ENCODE data around the gene PDLIM5.

PDLIM5 gene

GRCh38 chr4:94562285-94562684, 110.5 kb downstream of the PDLIM5 start:
- H3K4me3 ChIP-seq (replicated peaks; ENCODE audit: low read depth, low read length): no peak overlapping the region
- no peaks in the 10 kb centered on the region for H3K27me3 ChIP-seq (replicated peaks; ENCODE audit: control insufficient read depth, insufficient read depth, low read length)
- no peaks in the 10 kb centered on the region for H3K36me3 ChIP-seq (ENCODE audit: control insufficient read depth, insufficient read depth, low read length)
- DNase-seq (ENCODE audit: extremely low read depth, insufficient read length): no peak
- TF ChIP-seq CTCF (IDR thresholded peaks at IDR 0.05; ENCODE audit: insufficient read depth, low read length, poor library complexity, severe bottlenecking): no peak

DNA sequence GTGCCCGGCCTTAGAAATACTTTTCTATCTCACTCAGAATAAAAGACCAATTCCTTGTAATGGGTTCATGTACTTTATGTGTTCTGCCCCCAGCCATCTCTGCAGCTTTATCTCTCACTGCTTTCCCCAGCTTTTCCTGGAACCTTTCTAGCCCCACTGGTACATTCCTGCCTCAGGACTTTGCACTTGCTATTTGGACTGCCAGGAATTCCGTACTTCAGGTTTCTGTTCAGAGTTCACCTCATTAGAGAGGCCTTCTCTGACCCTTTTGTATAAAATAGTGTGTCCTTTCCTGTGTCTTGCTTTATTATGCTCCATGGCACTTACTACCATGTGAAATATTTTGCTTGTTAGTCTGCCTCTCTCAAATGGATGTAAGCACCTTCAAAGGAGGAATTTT, 112.5 kb downstream of the PDLIM5 start:
- no peaks in the 10 kb centered on the region for H3K27me3 ChIP-seq (replicated peaks; ENCODE audit: control insufficient read depth, insufficient read depth, low read length)

DNA sequence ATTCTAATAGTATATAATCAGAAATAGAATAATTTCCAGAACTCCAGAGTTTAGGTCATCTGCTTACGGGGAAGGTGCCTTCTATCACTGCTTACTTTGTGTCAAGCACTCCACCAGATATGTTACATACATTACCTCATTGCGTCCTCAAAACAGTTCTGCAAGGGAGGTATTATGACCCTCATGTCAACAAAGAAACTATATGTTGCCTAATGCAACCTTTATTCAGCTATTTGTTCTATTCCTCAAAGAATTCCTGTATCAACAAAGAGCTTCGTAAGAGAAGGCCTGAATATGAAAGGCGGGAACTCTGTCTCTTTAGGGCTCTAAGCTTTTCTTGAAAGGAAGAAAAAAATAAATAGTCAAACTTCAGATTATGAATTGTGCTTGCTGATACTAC, 114.7 kb downstream of the PDLIM5 start:
- no peak for DNase-seq (ENCODE audit: extremely low read depth, insufficient read length)
- H3K27me3 ChIP-seq (replicated peaks; ENCODE audit: control insufficient read depth, insufficient read depth, low read length): no peaks in the 10 kb centered on the region
- no peaks in the 10 kb centered on the region for H3K36me3 ChIP-seq (ENCODE audit: control insufficient read depth, insufficient read depth, low read length)
- TF ChIP-seq CTCF (IDR thresholded peaks at IDR 0.05; ENCODE audit: insufficient read depth, low read length, poor library complexity, severe bottlenecking): no peak
- H3K4me3 ChIP-seq (replicated peaks; ENCODE audit: low read depth, low read length): no peak overlapping the region

More for the DNA sequence above, 112.5 kb downstream of the PDLIM5 start:
- Histone ChIP-seq H3K4me3 (replicated peaks; ENCODE audit: low read depth, low read length) (no peak overlapping the region), H3K36me3 (ENCODE audit: control insufficient read depth, insufficient read depth, low read length) (no peaks in the 10 kb centered on the region)
- DNase-seq (ENCODE audit: extremely low read depth, insufficient read length): no peak
- TF ChIP-seq CTCF (IDR thresholded peaks at IDR 0.05; ENCODE audit: insufficient read depth, low read length, poor library complexity, severe bottlenecking): no peak

DNA sequence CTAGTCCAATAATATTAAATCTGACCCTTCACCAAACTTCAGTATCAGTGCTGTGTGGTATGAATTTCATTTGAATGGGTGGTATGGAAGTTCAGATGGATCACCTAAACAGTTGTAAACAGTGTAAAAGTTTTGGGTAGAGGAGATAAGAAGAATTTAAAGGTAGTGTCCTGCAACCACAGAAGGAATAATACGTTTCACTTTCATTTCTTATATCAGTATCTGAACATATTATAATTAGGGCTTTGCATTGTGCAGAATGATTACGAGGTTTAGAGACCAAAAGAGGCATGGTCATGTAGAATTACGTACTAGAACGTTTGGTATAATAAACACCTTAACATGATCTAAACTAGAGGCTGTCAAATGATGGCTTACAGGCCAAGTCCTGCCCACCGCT, 116.1 kb downstream of the PDLIM5 start:
- TF ChIP-seq CTCF (IDR thresholded peaks at IDR 0.05; ENCODE audit: insufficient read depth, low read length, poor library complexity, severe bottlenecking): no peak
- Histone ChIP-seq H3K4me3 (replicated peaks; ENCODE audit: low read depth, low read length) (no peak overlapping the region), H3K27me3 (replicated peaks; ENCODE audit: control insufficient read depth, insufficient read depth, low read length) (no peaks in the 10 kb centered on the region), H3K36me3 (ENCODE audit: control insufficient read depth, insufficient read depth, low read length) (no peaks in the 10 kb centered on the region)
- DNase-seq (ENCODE audit: extremely low read depth, insufficient read length): no peak

DNA sequence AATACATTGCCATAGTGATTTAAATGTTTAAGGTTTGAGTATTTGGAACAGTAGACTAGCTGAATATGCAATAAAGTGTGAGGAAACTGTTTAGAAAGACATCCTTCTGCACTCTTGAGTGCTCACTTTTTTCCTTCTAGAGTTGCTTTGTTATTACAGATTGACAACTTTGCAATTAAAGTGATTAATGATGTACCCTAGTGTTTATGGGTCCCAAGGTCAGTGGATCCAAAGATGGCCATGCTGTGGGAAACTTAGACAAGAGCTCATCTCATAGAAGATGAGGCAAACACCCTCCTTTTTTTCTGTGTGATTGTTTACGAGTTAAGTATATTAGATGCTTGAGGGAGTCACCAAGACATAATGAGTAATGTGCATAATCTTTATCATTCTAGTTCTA, 118.8 kb downstream of the PDLIM5 start:
- TF ChIP-seq CTCF (IDR thresholded peaks at IDR 0.05; ENCODE audit: insufficient read depth, low read length, poor library complexity, severe bottlenecking): no peak
- Histone ChIP-seq H3K27me3 (replicated peaks; ENCODE audit: control insufficient read depth, insufficient read depth, low read length) (no peaks in the 10 kb centered on the region), H3K4me3 (replicated peaks; ENCODE audit: low read depth, low read length) (no peak overlapping the region), H3K36me3 (ENCODE audit: control insufficient read depth, insufficient read depth, low read length) (no peaks in the 10 kb centered on the region)
- DNase-seq (ENCODE audit: extremely low read depth, insufficient read length): no peak

DNA sequence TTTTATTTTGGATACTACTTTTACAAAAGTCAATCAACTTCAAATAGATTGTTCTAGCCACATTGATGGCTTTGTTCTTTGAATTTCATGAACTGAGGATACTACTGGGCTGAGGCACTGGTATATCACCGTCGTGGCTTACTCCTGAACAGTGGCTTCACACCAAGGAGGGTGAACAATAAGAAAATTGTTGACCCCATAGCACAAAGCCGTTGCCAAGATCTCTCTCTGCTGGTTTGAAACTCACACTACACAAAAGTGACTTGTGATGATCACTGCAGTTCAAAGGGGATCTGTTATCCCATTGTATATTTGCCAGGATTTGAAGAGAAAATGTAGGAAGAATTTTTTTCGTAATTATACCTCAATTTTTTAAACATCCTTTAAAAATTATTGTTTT, 119.6 kb downstream of the PDLIM5 start:
- Histone ChIP-seq H3K4me3 (replicated peaks; ENCODE audit: low read depth, low read length) (no peak overlapping the region), H3K36me3 (ENCODE audit: control insufficient read depth, insufficient read depth, low read length) (no peaks in the 10 kb centered on the region), H3K27me3 (replicated peaks; ENCODE audit: control insufficient read depth, insufficient read depth, low read length) (no peaks in the 10 kb centered on the region)
- no peak for DNase-seq (ENCODE audit: extremely low read depth, insufficient read length)
- no peak for TF ChIP-seq CTCF (IDR thresholded peaks at IDR 0.05; ENCODE audit: insufficient read depth, low read length, poor library complexity, severe bottlenecking)
